Mucosa of descending colon (tissue), 3 donors: ENCODE results near the gene CEPT1. TPM values are rescaled to one million over a fixed set of nuclear protein-coding genes. Genes with fewer than 3 reads are reported as not detected.

Source experiments
- ATAC-seq: fragments of 200-7000 bp; cut with Tn5 transposase; one replicate; pipeline ENCODE4 v1.9.1; 2020; ENCODE audit warnings: mild to moderate bottlenecking, moderate library complexity
- DNase-seq, 3 donors: peaks; one replicate each; pipeline ENCODE4 v3.0.0-alpha.2; 2020
- H3K36me3 ChIP-seq: fragments of 200-600 bp; one replicate; pipeline ENCODE4 v1.8.0; 2021; ENCODE audit warnings: low read depth, mild to moderate bottlenecking
- H3K4me1 ChIP-seq: fragments of 200-600 bp; one replicate; pipeline ENCODE4 v1.8.0; 2021; ENCODE audit warnings: low read depth, mild to moderate bottlenecking
- H3K4me3 ChIP-seq: fragments of 200-600 bp; one replicate; pipeline ENCODE4 v1.8.0; 2021; ENCODE audit warnings: mild to moderate bottlenecking
- H3K9me3 ChIP-seq: fragments of 200-600 bp; one replicate; pipeline ENCODE4 v1.8.0; 2021; ENCODE audit warnings: mild to moderate bottlenecking
- intact Hi-C, 2 donors: fragments of 100-400 bp; cut with DNase I in 1 of 2; cut with micrococcal nuclease in 1 of 2; formaldehyde crosslinking; loops; one replicate each; pipeline versions ENCODE4 v1.11.0 to v1.11.1; 2022; cut with DNase I, micrococcal nuclease
- total RNA-seq, 3 donors: library from RNA; stranded (reverse); fragmentation: NEBNext Ultra II Directional in 2 of 3; extraction: Animal tissue kit (Norgen Biotek cat#: 25700) in 2 of 3; gene quantifications; one replicate each; pipeline versions ENCODE4 v1.2.1 to v1.2.4, GENCODE V29; 2021 to 2023
- TF ChIP-seq, protein P1 (sequence below): fragments of 200-600 bp; IDR thresholded peaks from one replicate; pipeline ENCODE4 v1.8.0; 2022; ENCODE audit warnings: antibody characterized with exemption, mild to moderate bottlenecking
- donor health status: DM: no; HTN: no; CAD: no; lungs with moderate emphysema.
- donor health status: DM: no; HTN: no; CAD: no.
- donor health status: DM: no; HTN: yes; CAD: no.

Gene CEPT1
- total RNA-seq, 3 donors from 2014 or later = 29.4 to 35.9 (median 31.0) TPM

DNA sequence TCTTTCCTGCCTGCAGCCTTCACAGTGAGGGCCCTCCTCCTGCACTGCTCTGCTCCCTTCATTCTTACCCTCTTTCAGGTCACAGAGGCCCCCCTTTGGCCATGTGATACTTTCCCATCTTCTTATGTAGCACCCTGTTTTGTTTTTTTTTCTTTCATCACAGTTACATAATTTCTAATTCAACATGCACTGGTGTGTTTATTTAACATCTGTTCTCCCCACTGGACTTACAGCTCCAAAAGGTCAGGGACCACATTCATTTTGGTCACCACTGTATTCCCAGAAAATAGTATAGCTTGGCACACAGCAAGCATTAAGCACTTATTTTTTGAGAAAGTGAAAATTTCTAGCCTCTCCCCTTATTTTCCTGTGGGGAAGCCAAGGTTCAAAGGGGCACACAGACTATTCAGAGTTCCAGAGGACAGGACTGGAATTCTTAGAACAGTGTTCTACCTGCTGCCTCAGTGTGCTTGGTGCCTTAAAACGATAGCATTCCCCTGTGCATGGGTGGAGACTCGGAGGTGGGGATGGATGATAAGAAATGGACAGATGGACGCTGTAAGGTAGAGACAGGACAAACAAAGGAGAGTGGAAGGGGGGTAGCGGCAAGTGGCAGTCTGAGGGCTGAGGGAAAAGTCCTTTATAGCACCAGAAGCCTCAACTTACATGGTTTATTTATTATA is 55.1 kb downstream of the CEPT1 start:
- Histone ChIP-seq H3K4me1 (peaks cover 40% of the 10 kb centered on the region), H3K9me3 (no peaks in the 10 kb centered on the region), H3K4me3 (no peak overlapping the region), H3K36me3 (peaks cover 4% of the 10 kb centered on the region)
- ATAC-seq (no peak), DNase-seq (no peak)
- intact Hi-C loops = no loop called here
- TF ChIP-seq, protein P1, sequence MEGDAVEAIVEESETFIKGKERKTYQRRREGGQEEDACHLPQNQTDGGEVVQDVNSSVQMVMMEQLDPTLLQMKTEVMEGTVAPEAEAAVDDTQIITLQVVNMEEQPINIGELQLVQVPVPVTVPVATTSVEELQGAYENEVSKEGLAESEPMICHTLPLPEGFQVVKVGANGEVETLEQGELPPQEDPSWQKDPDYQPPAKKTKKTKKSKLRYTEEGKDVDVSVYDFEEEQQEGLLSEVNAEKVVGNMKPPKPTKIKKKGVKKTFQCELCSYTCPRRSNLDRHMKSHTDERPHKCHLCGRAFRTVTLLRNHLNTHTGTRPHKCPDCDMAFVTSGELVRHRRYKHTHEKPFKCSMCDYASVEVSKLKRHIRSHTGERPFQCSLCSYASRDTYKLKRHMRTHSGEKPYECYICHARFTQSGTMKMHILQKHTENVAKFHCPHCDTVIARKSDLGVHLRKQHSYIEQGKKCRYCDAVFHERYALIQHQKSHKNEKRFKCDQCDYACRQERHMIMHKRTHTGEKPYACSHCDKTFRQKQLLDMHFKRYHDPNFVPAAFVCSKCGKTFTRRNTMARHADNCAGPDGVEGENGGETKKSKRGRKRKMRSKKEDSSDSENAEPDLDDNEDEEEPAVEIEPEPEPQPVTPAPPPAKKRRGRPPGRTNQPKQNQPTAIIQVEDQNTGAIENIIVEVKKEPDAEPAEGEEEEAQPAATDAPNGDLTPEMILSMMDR = no peak

DNA sequence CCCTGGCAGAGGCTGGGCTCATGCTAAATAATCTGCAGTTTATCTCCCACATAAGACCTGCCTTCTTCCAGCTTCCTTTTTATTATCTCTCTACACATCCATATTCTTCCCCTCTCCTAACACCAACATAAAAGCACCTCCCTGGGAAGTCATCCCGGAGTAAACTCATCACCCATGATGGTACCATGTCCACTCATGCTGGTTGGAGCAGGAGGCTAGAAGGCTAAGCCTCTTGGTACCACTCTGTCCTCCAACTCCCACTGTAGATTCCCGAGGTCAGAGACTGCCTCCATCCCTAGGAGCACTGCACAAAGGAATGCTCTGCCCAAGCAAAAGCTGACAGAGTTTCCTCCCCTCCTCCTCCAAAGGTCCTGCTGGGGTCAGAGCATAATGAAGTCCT is 56.2 kb downstream of the CEPT1 start:
- Histone ChIP-seq H3K4me3 (no peak overlapping the region), H3K36me3 (peaks cover 4% of the 10 kb centered on the region), H3K9me3 (no peaks in the 10 kb centered on the region), H3K4me1 (peaks cover 43% of the 10 kb centered on the region)
- no peak for DNase-seq
- intact Hi-C loops = no loop called here
- no peak for ATAC-seq
- TF ChIP-seq, protein P1 = no peak

DNA sequence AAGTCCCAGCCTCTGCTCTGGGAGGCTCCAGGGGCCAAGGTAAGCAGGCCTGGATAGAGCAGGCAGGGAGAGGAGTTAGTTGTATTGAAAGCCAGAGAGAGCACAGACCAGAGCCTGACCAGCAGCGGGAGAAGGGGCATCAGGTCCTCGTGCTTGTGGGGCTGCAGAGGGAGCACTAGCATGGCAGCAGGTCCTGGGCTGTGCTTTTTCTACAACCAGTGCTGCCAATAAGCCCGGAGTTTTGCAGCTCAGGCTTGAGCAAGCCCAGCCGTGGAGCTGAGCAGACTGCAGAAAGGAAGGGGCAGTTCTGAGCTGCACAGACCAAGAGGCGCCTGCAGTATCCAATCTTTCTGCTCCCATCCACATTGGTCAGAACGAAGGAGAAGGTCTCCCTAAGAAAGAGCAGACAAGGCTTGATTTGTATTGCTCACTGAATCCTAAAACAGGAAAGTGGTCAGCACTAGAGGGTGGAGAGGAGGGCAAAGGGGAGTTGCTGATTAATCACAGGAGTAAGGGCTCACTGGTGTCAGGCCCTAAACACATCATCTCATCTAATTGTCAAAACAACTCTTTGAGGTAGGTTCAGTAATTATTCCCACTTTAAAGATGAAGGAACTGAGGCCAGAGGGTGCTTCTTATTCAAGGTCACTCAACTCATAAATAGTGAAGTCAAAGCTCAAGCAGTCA is 57.7 kb downstream of the CEPT1 start:
- ATAC-seq (peak; percentile 29), DNase-seq (peak in 1 of 3 donors; percentile 53)
- H3K36me3 ChIP-seq = peaks cover 4% of the 10 kb centered on the region
- no peaks in the 10 kb centered on the region for H3K9me3 ChIP-seq
- TF ChIP-seq, protein P1 = no peak
- H3K4me3 ChIP-seq = no peak overlapping the region
- intact Hi-C loops = no loop called here
- peaks cover 42% of the 10 kb centered on the region for H3K4me1 ChIP-seq

DNA sequence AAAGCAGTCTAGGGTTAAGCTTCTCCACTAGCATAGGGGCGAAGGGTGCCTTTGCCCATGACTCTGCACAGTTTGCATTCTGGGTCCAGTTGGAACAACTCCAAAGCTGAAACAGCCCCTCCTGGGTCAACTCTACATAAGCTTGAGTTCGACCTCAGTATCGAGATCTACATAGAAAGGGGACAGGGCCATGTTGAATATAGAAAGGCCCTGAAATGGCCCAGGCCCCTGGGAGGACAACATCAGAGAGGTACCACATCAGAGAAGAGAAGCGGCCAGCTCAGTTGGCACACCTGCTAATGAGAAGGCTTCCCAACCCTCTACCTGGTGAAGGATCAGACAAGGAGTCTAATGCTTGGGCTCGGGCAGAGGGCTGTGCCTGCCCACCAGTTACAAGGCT is 58.8 kb downstream of the CEPT1 start:
- ATAC-seq (no peak), DNase-seq (no peak)
- H3K9me3 ChIP-seq = no peaks in the 10 kb centered on the region
- peaks cover 4% of the 10 kb centered on the region for H3K36me3 ChIP-seq
- TF ChIP-seq, protein P1 = no peak
- peak overlapping the region; percentile 7 for H3K4me3 ChIP-seq
- H3K4me1 ChIP-seq = peaks cover 31% of the 10 kb centered on the region
- intact Hi-C loops = no loop called here

DNA sequence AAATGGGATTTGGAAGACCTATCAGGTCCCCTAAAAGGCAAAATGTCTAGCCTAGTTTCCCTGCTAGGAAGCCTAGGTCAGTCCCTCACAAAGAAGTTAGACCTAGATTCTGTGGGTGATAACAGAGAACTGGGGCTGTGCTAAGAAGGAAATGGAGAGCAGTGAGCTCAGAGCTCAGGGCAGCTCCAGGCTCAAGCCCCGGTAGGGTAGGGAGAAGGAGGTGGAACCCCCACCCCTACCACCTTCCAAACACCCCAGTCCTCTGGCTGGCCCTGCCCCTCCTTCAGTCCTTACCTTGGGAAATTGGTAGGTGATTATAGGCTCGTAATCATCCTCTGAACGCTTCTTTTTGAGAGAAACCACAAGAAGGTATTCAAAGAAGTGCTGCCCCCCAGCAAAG is 59.3 kb downstream of the CEPT1 start:
- no peaks in the 10 kb centered on the region for H3K9me3 ChIP-seq
- peaks cover 4% of the 10 kb centered on the region for H3K36me3 ChIP-seq
- H3K4me3 ChIP-seq = peak overlapping the region; percentile 7
- peaks cover 27% of the 10 kb centered on the region for H3K4me1 ChIP-seq
- TF ChIP-seq, protein P1 = no peak
- ATAC-seq = no peak
- no peak for DNase-seq
- intact Hi-C loops = no loop called here
